Trophoblast cell (in vitro differentiated cells and primary cell): Measurements from ENCODE around the gene MED29.
A peak's percentile ranks its signal among the peaks of the same experiment; 100 is the strongest.
"Not testable (repeated sequence)": the region's sequence is repeated elsewhere in the genome, so short reads cannot be mapped to it uniquely, and the experiment has no call there.

Experiments
- DNase-seq, 2 donors: peaks; one replicate each; pipeline ENCODE4 v3.0.0-alpha.2; 2016
- H2AFZ ChIP-seq: 2 replicates; pipeline ENCODE4 v1.6.1; 2013; ENCODE audit warnings: low read length, moderate library complexity, mild to moderate bottlenecking; ENCODE audit not compliant: insufficient read depth, poor library complexity
- H2AK5ac ChIP-seq: 2 replicates; pipeline ENCODE4 v1.6.1; 2013; ENCODE audit warnings: mild to moderate bottlenecking, low read length
- H2BK120ac ChIP-seq: 2 replicates; pipeline ENCODE4 v1.6.1; 2013; ENCODE audit warnings: low read length, mild to moderate bottlenecking, moderate library complexity; ENCODE audit not compliant: insufficient read depth, poor library complexity
- H2BK12ac ChIP-seq: 2 replicates; pipeline ENCODE4 v1.6.1; 2013; ENCODE audit warnings: mild to moderate bottlenecking, low read length, moderate library complexity
- H2BK5ac ChIP-seq: 2 replicates; pipeline ENCODE4 v1.6.1; 2013; ENCODE audit warnings: low read length, low read depth, moderate library complexity, mild to moderate bottlenecking; ENCODE audit not compliant: poor library complexity
- H3K14ac ChIP-seq: 2 replicates; pipeline ENCODE4 v1.6.1; 2013; ENCODE audit warnings: mild to moderate bottlenecking, low read length
- H3K18ac ChIP-seq: 2 replicates; pipeline ENCODE4 v1.6.1; 2013; ENCODE audit warnings: mild to moderate bottlenecking, low read length
- H3K23ac ChIP-seq: 2 replicates; pipeline ENCODE4 v1.6.1; 2013; ENCODE audit warnings: low read length
- H3K27ac ChIP-seq: 2 replicates; pipeline ENCODE4 v1.5.1; 2013; ENCODE audit warnings: low read depth, mild to moderate bottlenecking, inconsistent platforms, low read length, moderate library complexity
- H3K27me3 ChIP-seq: 2 replicates; pipeline ENCODE4 v1.6.1; 2013; ENCODE audit warnings: inconsistent platforms, mild to moderate bottlenecking, low read length, moderate library complexity; ENCODE audit not compliant: insufficient read depth
- H3K36me3 ChIP-seq, 2 experiments: 1 replicate in 1 of 2; 2 replicates in 1 of 2; pipeline ENCODE4 v1.6.1; 2013; ENCODE audit warnings: low read length in 2 of 2, mild to moderate bottlenecking in 2 of 2, moderate library complexity in 1 of 2; ENCODE audit not compliant: insufficient read depth in 2 of 2, control insufficient read depth in 1 of 2
- H3K4ac ChIP-seq: 2 replicates; pipeline ENCODE4 v1.6.1; 2013; ENCODE audit warnings: low read depth, mild to moderate bottlenecking, low read length, moderate library complexity
- H3K4me1 ChIP-seq, 2 experiments: 1 replicate in 1 of 2; 2 replicates in 1 of 2; pipeline ENCODE4 v1.6.1; 2013; ENCODE audit warnings: low read length in 2 of 2, mild to moderate bottlenecking in 2 of 2, moderate library complexity in 1 of 2; ENCODE audit not compliant: insufficient read depth in 2 of 2, control insufficient read depth in 1 of 2
- H3K4me2 ChIP-seq: 2 replicates; pipeline ENCODE4 v1.6.1; 2013; ENCODE audit warnings: inconsistent platforms, mild to moderate bottlenecking, low read length, moderate library complexity
- H3K4me3 ChIP-seq: 2 replicates; pipeline ENCODE4 v1.5.1; 2013; ENCODE audit warnings: mild to moderate bottlenecking, low read depth, low read length, inconsistent platforms
- H3K79me1 ChIP-seq: one replicate; pipeline ENCODE4 v1.6.1; 2013; ENCODE audit warnings: low read length
- H3K79me2 ChIP-seq: 2 replicates; pipeline ENCODE4 v1.6.1; 2013; ENCODE audit warnings: low read length, mild to moderate bottlenecking; ENCODE audit not compliant: control insufficient read depth, insufficient read depth, poor library complexity
- H3K9ac ChIP-seq: 2 replicates; pipeline ENCODE4 v1.6.1; 2013; ENCODE audit warnings: mild to moderate bottlenecking, low read length
- H3K9me3 ChIP-seq: 2 replicates; pipeline ENCODE4 v1.6.1; 2013; ENCODE audit warnings: low read depth, mild to moderate bottlenecking, control low read depth, inconsistent platforms, low read length; ENCODE audit not compliant: insufficient read depth
- H4K12ac ChIP-seq: 2 replicates; pipeline ENCODE4 v1.6.1; 2013; ENCODE audit warnings: low read depth, mild to moderate bottlenecking, low read length, moderate library complexity
- H4K8ac ChIP-seq: 2 replicates; pipeline ENCODE4 v1.6.1; 2013; ENCODE audit warnings: low read depth, mild to moderate bottlenecking, low read length, moderate library complexity
- H4K91ac ChIP-seq: one replicate; pipeline ENCODE4 v1.6.1; 2013; ENCODE audit warnings: low read depth, mild to moderate bottlenecking, low read length, moderate library complexity
- WGBS: extraction: QIAGEN DNeasy Blood & Tissue Kit; methylation state at CpG from one replicate; pipeline ENCODE4 v1.1.7; 2013; ENCODE audit warnings: missing lambda C conversion rate; ENCODE audit not compliant: insufficient read length, insufficient coverage; ENCODE audit errors: extremely low coverage; 5-methylcytosine and 5-hydroxymethylcytosine counted together

Gene MED29

GRCh38 chr19:39379366-39379765, 11.8 kb upstream of the MED29 start:
- H4K12ac ChIP-seq, H3K4me1 ChIP-seq, H2AK5ac ChIP-seq, H3K79me1 ChIP-seq, H3K27ac ChIP-seq, DNase-seq, H2AFZ ChIP-seq, H3K14ac ChIP-seq, H2BK120ac ChIP-seq, H3K4ac ChIP-seq, H3K27me3 ChIP-seq, H3K4me2 ChIP-seq, H3K9ac ChIP-seq, H3K79me2 ChIP-seq, H3K4me3 ChIP-seq, H3K23ac ChIP-seq, H3K9me3 ChIP-seq, H2BK12ac ChIP-seq, H2BK5ac ChIP-seq, H3K18ac ChIP-seq, H4K91ac ChIP-seq, H4K8ac ChIP-seq: not testable (repeated sequence)
- peaks cover 81 to 93% of the 10 kb centered on the region in 2 experiments for H3K36me3 ChIP-seq
- no CpG with 5 or more reads among the region's 4 CpGs for WGBS

- no peak overlapping the region for H3K18ac ChIP-seq
- peaks cover 82 to 95% of the 10 kb centered on the region in 2 experiments for H3K36me3 ChIP-seq
- no peaks in the 10 kb centered on the region for H3K79me1 ChIP-seq
- H3K27me3 ChIP-seq = no peaks in the 10 kb centered on the region
- no peak for DNase-seq
- H3K23ac ChIP-seq = no peak overlapping the region
- H2AK5ac ChIP-seq = no peak overlapping the region
- H3K4me2 ChIP-seq = no peak overlapping the region
- no peak overlapping the region for H2BK12ac ChIP-seq
- H4K91ac ChIP-seq = no peak overlapping the region
- no peak overlapping the region for H3K4me3 ChIP-seq
- H3K9me3 ChIP-seq = no peaks in the 10 kb centered on the region
- no peak overlapping the region for H3K4ac ChIP-seq
- H4K8ac ChIP-seq = no peak overlapping the region
- no peak overlapping the region for H2AFZ ChIP-seq
- WGBS = no CpG with 5 or more reads among the region's 14 CpGs
- no peak overlapping the region for H4K12ac ChIP-seq
- H2BK5ac ChIP-seq = no peak overlapping the region
- H3K4me1 ChIP-seq = no peaks in the 10 kb centered on the region
- no peaks in the 10 kb centered on the region for H3K79me2 ChIP-seq
- H3K14ac ChIP-seq = no peak overlapping the region
- no peak overlapping the region for H3K9ac ChIP-seq
- no peak overlapping the region for H3K27ac ChIP-seq
- no peak overlapping the region for H2BK120ac ChIP-seq
Observed at GRCh38 chr19:39379865-39380396, 11.2 kb upstream of the MED29 start.

GRCh38 chr19:39380521-39381502, 10.4 kb upstream of the MED29 start:
- Histone ChIP-seq H3K4ac (no peak overlapping the region), H4K8ac (no peak overlapping the region), H2AFZ (no peak overlapping the region), H3K27me3 (no peaks in the 10 kb centered on the region), H3K79me1 (no peaks in the 10 kb centered on the region), H3K4me2 (no peak overlapping the region), H3K36me3 (peaks cover 80 to 94% of the 10 kb centered on the region in 2 experiments), H3K14ac (no peak overlapping the region), H2BK120ac (no peak overlapping the region), H3K9me3 (no peaks in the 10 kb centered on the region), H3K27ac (no peak overlapping the region), H3K4me3 (no peak overlapping the region), H2BK5ac (no peak overlapping the region), H3K9ac (no peak overlapping the region), H4K91ac (no peak overlapping the region), H3K79me2 (no peaks in the 10 kb centered on the region), H3K18ac (no peak overlapping the region), H2AK5ac (no peak overlapping the region), H3K23ac (no peak overlapping the region), H2BK12ac (no peak overlapping the region), H3K4me1 (no peaks in the 10 kb centered on the region), H4K12ac (no peak overlapping the region)
- WGBS = no CpG with 5 or more reads among the region's 17 CpGs
- DNase-seq = no peak

DNA sequence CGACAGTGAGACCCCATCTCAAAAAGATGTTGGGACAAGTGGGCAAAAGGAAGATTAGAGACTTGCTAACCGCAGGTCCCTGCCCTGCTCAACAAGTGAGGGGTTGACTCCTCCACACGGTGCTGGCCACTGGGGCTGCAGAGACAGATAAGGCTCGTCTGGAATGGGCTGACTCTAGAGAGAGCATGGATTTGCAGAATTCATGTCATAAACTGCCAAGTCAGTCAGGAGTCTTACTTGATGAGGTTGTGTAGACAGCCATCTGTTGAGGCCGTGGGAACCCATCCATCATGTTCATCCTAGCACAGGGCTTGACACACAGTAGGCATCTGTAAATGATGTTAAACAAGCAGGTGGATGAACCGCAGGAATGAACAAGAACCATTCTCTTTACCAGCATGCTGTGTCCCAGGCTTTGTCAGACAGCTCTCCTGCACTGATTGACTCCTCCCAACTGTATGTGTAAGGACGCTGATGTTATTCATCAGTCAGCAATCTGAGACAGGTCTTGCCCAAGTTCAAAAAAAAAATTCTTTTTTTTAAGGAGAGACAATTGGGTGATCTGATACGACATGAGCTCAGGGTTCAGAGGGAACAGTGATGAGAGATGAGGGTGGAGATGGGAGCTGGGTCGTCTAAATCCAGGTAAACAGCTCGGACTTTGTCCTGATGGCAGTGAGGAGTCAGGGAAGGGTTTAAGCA, 9.1 kb upstream of the MED29 start:
- no peak overlapping the region for H2BK120ac ChIP-seq
- H2AK5ac ChIP-seq = no peak overlapping the region
- H3K27ac ChIP-seq = no peak overlapping the region
- no peak overlapping the region for H4K12ac ChIP-seq
- no peaks in the 10 kb centered on the region for H3K27me3 ChIP-seq
- no peaks in the 10 kb centered on the region for H3K79me1 ChIP-seq
- peaks cover 78 to 93% of the 10 kb centered on the region in 2 experiments for H3K36me3 ChIP-seq
- H3K4ac ChIP-seq = no peak overlapping the region
- H3K23ac ChIP-seq = no peak overlapping the region
- H4K91ac ChIP-seq = no peak overlapping the region
- no peaks in the 10 kb centered on the region for H3K9me3 ChIP-seq
- H3K14ac ChIP-seq = no peak overlapping the region
- no CpG with 5 or more reads among the region's 10 CpGs for WGBS
- peak in 1 of 2 donors; percentile 41 for DNase-seq
- no peak overlapping the region for H2AFZ ChIP-seq
- no peaks in the 10 kb centered on the region for H3K79me2 ChIP-seq
- no peak overlapping the region for H2BK12ac ChIP-seq
- H3K4me2 ChIP-seq = no peak overlapping the region
- H3K9ac ChIP-seq = no peak overlapping the region
- H3K18ac ChIP-seq = no peak overlapping the region
- H2BK5ac ChIP-seq = no peak overlapping the region
- no peak overlapping the region for H4K8ac ChIP-seq
- no peaks in the 10 kb centered on the region for H3K4me1 ChIP-seq
- no peak overlapping the region for H3K4me3 ChIP-seq
